Spleen (tissue), 7 donors: ENCODE data around the gene RNMT.

ENCODE experiments used
- POLR2A ChIP-seq, 3 donors: fragments of 450-650 bp; IDR thresholded peaks; one replicate each; pipeline ENCODE4 v1.5.1; 2017; ENCODE audit warnings: antibody characterized with exemption in 3 of 3, mild to moderate bottlenecking in 1 of 3
- POLR2AphosphoS5 ChIP-seq, 3 donors: sonication (generic); formaldehyde crosslinking; IDR thresholded peaks; one replicate each; pipeline ENCODE4 v1.5.1; 2017; ENCODE audit warnings: antibody characterized with exemption in 3 of 3
- TF ChIP-seq, protein P1 (sequence below), 11 experiments: fragments of 200-600 bp in 7 of 11; fragments of 450-650 bp in 4 of 11; sonication (generic) in 4 of 11; IDR thresholded peaks in 8 of 11; conservative IDR thresholded peaks in 3 of 11; 1 replicate in 7 of 11; 2 replicates in 4 of 11; pipeline versions ENCODE4 v1.4.0 to v1.8.0; 2016 to 2021; ENCODE audit warnings: antibody characterized with exemption in 11 of 11, inconsistent platforms in 4 of 11, mild to moderate bottlenecking in 1 of 11
- donor health status: DM: no; HTN: no; CAD: no; lungs with moderate emphysema.
- donor health status: DM: no; HTN: no; CAD: no.
- donor health status: DM: no; HTN: no; CAD: no.

DNA sequence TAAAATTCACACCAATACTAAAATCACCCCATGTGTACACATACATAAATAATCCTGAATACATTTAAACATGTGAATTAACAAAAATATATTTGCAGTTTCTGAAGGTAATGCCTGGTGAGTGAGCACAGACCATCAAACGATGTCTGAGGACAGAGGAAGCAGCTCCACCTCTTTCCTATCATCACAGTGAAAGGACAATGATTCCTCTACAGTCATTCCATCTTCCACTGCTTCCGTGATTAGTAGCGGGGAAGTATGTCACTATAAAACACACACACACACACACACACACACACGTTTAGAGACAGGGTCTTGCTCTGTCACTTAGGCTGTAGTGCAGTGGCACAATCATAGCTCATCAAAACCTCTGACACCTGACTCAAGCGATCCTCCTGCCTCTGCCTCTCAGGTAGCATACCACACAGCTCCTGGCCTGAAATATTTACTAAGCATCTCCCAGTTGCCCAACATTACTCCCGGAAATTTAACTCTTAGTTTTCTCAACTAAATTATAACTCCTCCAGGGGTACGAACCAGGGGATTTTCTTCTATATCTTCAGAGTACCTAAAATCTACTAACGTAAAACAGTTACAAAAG is 12.9 kb upstream of the RNMT start:
- TF ChIP-seq POLR2A (IDR thresholded peaks at IDR 0.05) (no peak), POLR2AphosphoS5 (IDR thresholded peaks at IDR 0.05) (no peak)
- TF ChIP-seq, protein P1, sequence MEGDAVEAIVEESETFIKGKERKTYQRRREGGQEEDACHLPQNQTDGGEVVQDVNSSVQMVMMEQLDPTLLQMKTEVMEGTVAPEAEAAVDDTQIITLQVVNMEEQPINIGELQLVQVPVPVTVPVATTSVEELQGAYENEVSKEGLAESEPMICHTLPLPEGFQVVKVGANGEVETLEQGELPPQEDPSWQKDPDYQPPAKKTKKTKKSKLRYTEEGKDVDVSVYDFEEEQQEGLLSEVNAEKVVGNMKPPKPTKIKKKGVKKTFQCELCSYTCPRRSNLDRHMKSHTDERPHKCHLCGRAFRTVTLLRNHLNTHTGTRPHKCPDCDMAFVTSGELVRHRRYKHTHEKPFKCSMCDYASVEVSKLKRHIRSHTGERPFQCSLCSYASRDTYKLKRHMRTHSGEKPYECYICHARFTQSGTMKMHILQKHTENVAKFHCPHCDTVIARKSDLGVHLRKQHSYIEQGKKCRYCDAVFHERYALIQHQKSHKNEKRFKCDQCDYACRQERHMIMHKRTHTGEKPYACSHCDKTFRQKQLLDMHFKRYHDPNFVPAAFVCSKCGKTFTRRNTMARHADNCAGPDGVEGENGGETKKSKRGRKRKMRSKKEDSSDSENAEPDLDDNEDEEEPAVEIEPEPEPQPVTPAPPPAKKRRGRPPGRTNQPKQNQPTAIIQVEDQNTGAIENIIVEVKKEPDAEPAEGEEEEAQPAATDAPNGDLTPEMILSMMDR (IDR thresholded peaks at IDR 0.05 in 8 of 11, conservative IDR thresholded peaks at IDR 0.05 in 3 of 11) = no peak
